Spleen (tissue), 7 donors: ENCODE data around the gene WDR88.

Experiments
- CTCF ChIP-seq, 11 experiments: fragments of 200-600 bp in 7 of 11; fragments of 450-650 bp in 4 of 11; sonication (generic) in 4 of 11; IDR thresholded peaks in 8 of 11; conservative IDR thresholded peaks in 3 of 11; 1 replicate in 7 of 11; 2 replicates in 4 of 11; pipeline versions ENCODE4 v1.4.0 to v1.8.0; 2016 to 2021; ENCODE audit warnings: antibody characterized with exemption in 11 of 11, inconsistent platforms in 4 of 11, mild to moderate bottlenecking in 1 of 11
- POLR2A ChIP-seq, 3 donors: fragments of 450-650 bp; IDR thresholded peaks; one replicate each; pipeline ENCODE4 v1.5.1; 2017; ENCODE audit warnings: antibody characterized with exemption in 3 of 3, mild to moderate bottlenecking in 1 of 3
- POLR2AphosphoS5 ChIP-seq, 3 donors: sonication (generic); formaldehyde crosslinking; IDR thresholded peaks; one replicate each; pipeline ENCODE4 v1.5.1; 2017; ENCODE audit warnings: antibody characterized with exemption in 3 of 3
- donor health status: DM: no; HTN: no; CAD: no; lungs with moderate emphysema.
- donor health status: DM: no; HTN: no; CAD: no.
- donor health status: DM: no; HTN: no; CAD: no.

DNA sequence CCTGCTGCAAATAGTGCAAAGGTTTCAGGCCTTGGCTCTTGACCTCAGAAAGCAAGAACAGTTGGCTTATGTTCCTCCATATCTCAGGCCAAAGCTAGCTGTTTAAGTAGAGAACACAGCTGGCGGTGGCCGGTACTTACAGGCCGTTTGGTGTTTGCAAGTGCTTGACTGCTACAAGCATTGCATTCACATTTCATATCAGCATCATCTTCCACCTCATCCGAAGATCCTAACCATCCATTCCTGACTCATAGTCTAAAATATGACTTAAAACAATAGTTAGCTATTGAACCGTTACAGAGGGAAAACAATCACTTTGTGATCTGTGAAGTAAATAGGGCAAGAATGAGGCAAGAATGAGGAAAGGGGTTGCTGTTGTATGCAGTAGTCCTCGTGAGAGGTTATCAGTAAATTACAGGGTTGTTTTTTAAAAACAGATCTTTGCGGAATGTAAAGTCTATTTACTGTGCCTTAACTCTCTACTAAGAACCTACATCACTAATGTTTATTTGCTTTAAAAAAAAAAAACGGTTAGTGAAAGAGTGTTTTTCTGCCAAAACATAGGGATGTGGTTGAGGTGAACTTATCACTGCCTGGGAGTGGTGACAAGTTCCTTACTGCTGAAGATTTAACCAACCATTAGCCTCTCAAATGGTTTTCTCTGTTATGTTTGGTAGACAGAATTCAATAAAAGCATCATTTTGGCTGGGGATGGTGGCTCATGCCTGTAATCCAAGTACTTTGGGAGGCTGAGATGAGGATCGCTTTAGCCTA lies 21.6 kb upstream of the WDR88 start:
- no peak for TF ChIP-seq CTCF (IDR thresholded peaks at IDR 0.05 in 8 of 11, conservative IDR thresholded peaks at IDR 0.05 in 3 of 11)
- TF ChIP-seq POLR2A (IDR thresholded peaks at IDR 0.05), result no peak
- no peak for TF ChIP-seq POLR2AphosphoS5 (IDR thresholded peaks at IDR 0.05)
